Ammon's horn (tissue), 1 donor: Measurements from ENCODE around the gene C2CD4C.
"Not testable (repeated sequence)": the region's sequence is repeated elsewhere in the genome, so short reads cannot be mapped to it uniquely, and the experiment has no call there.

ENCODE experiments used
- DNase-seq: peaks from one replicate; pipeline ENCODE4 v3.0.0-alpha.2; 2016; ENCODE audit warnings: low spot score

Gene C2CD4C

GRCh38 chr19:408902-409515 lies at the start of gene C2CD4C:
C2CD4C (minus strand) TSS chr19:409147; CDS start chr19:408361, 786 bp downstream.
- no peak for DNase-seq

GRCh38 chr19:458091-459042 lies 49.4 kb upstream of the C2CD4C start:
- DNase-seq: no peak

- DNase-seq: no peak
These were observed 48.7 kb upstream of the C2CD4C start for GRCh38 chr19:457636-458035.

- no peak for DNase-seq
These were observed 47.7 kb upstream of the C2CD4C start for GRCh38 chr19:456547-457110.

- DNase-seq: no peak
These were observed 47.1 kb upstream of the C2CD4C start for GRCh38 chr19:455851-456546.

- no peak for DNase-seq
These were observed 46.2 kb upstream of the C2CD4C start for GRCh38 chr19:455031-455705.

GRCh38 chr19:453606-454005 lies 44.7 kb upstream of the C2CD4C start:
- DNase-seq: no peak

- DNase-seq: no peak
These were observed 43.9 kb upstream of the C2CD4C start for GRCh38 chr19:452829-453228.

- DNase-seq: not testable (repeated sequence)
These were observed 42.0 kb upstream of the C2CD4C start for GRCh38 chr19:450912-451481.

GRCh38 chr19:449916-450315 lies 41.0 kb upstream of the C2CD4C start:
- DNase-seq: no peak

- DNase-seq: no peak
These were observed 39.0 kb upstream of the C2CD4C start for GRCh38 chr19:447816-448560.

- DNase-seq: no peak
These were observed 38.1 kb upstream of the C2CD4C start for GRCh38 chr19:447064-447426.

GRCh38 chr19:444677-445210 lies 35.8 kb upstream of the C2CD4C start:
- no peak for DNase-seq

GRCh38 chr19:443005-443404 lies 34.1 kb upstream of the C2CD4C start:
- DNase-seq: no peak

GRCh38 chr19:442085-442484 lies 33.1 kb upstream of the C2CD4C start:
- DNase-seq: no peak

GRCh38 chr19:441213-441836 lies 32.4 kb upstream of the C2CD4C start:
- DNase-seq: no peak

GRCh38 chr19:440391-441212 lies 31.7 kb upstream of the C2CD4C start:
- DNase-seq: no peak

GRCh38 chr19:439167-439900 lies 30.4 kb upstream of the C2CD4C start:
- no peak for DNase-seq
